Progenitor cell of endocrine pancreas (in vitro differentiated cells): ENCODE results near the gene CCDC149. TPM values are rescaled to one million over a fixed set of nuclear protein-coding genes. Genes with fewer than 3 reads are reported as not detected.

Source experiments
- DNase-seq: peaks from one replicate; pipeline ENCODE4 v3.0.0; 2021; ENCODE audit warnings: low spot score; ENCODE audit not compliant: unreplicated experiment
- H3K27ac Mint-ChIP-seq: 2 replicates; pipeline ENCODE4 v1.8.0; 2021; ENCODE audit warnings: mild to moderate bottlenecking, moderate library complexity, mixed read lengths
- H3K27me3 Mint-ChIP-seq: 2 replicates; pipeline ENCODE4 v1.8.0; 2021; ENCODE audit warnings: mixed read lengths
- H3K36me3 Mint-ChIP-seq: 2 replicates; pipeline ENCODE4 v1.8.0; 2022; ENCODE audit warnings: mixed read lengths; ENCODE audit not compliant: insufficient read depth
- H3K4me1 Mint-ChIP-seq: 2 replicates; pipeline ENCODE4 v1.8.0; 2021; ENCODE audit warnings: low read depth, mixed read lengths
- H3K4me3 Mint-ChIP-seq: 2 replicates; pipeline ENCODE4 v1.8.0; 2021; ENCODE audit warnings: low read depth, mild to moderate bottlenecking, moderate library complexity, mixed read lengths
- H3K9me3 Mint-ChIP-seq: 2 replicates; pipeline ENCODE4 v1.8.0; 2021; ENCODE audit warnings: low read depth, mixed read lengths
- total RNA-seq: library from RNA; stranded (reverse); gene quantifications from 2 replicates; pipeline ENCODE4 v1.2.1, GENCODE V29; 2021
- TF ChIP-seq, protein P1 (sequence below): fragments of 200-600 bp; sonication (generic); IDR thresholded peaks from one replicate; pipeline ENCODE4 v1.5.0; 2021; ENCODE audit warnings: antibody characterized with exemption, mild to moderate bottlenecking; ENCODE audit not compliant: unreplicated experiment

Gene CCDC149
- total RNA-seq, 1 donor from 2014 or later = 13.2 TPM

DNA sequence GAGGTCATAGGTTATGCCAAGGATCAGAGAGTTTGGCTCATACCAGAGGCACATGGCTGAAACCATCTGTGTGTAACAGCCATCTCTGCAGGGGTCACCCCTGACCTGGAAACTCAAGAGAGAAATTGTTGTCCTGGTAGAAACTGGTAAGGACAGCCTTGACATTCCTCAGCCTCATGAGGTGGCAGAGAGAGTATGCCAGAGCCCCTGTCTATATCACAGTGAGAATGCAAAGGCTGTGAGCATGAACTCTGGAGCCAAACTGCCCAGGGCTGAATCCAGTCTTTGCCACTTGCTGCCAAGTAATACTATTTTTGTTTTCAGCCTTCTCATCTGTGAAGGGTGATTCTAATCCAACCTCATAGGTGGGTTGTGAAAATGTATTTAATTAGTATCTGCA, 37.1 kb upstream of the CCDC149 start:
- Mint-ChIP-seq H3K27me3 (peaks cover 5% of the 10 kb centered on the region), H3K27ac (peak overlapping the region; percentile 19), H3K9me3 (peaks cover 4% of the 10 kb centered on the region), H3K4me1 (no peaks in the 10 kb centered on the region), H3K36me3 (no peaks in the 10 kb centered on the region), H3K4me3 (no peak overlapping the region)
- TF ChIP-seq, protein P1, sequence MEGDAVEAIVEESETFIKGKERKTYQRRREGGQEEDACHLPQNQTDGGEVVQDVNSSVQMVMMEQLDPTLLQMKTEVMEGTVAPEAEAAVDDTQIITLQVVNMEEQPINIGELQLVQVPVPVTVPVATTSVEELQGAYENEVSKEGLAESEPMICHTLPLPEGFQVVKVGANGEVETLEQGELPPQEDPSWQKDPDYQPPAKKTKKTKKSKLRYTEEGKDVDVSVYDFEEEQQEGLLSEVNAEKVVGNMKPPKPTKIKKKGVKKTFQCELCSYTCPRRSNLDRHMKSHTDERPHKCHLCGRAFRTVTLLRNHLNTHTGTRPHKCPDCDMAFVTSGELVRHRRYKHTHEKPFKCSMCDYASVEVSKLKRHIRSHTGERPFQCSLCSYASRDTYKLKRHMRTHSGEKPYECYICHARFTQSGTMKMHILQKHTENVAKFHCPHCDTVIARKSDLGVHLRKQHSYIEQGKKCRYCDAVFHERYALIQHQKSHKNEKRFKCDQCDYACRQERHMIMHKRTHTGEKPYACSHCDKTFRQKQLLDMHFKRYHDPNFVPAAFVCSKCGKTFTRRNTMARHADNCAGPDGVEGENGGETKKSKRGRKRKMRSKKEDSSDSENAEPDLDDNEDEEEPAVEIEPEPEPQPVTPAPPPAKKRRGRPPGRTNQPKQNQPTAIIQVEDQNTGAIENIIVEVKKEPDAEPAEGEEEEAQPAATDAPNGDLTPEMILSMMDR = no peak
- DNase-seq = no peak

DNA sequence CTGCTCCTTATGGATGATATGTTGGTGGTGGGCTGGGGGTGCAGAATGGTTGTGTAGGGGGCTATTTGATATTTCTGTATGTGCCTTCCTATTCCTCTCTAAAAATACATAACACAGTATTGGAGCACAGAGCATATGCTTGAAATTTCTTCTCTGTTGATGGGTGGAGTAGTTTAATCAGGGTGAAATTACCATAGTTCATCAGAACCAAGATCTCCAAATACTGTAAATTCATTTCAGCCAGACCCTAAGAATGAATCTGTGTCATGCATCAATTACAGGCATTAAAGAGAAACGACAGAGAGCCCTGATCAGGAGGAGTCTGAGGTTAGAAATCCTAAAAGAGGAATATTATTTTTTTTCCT, 25.1 kb upstream of the CCDC149 start:
- Mint-ChIP-seq H3K27me3 (no peaks in the 10 kb centered on the region), H3K36me3 (no peaks in the 10 kb centered on the region)

DNA sequence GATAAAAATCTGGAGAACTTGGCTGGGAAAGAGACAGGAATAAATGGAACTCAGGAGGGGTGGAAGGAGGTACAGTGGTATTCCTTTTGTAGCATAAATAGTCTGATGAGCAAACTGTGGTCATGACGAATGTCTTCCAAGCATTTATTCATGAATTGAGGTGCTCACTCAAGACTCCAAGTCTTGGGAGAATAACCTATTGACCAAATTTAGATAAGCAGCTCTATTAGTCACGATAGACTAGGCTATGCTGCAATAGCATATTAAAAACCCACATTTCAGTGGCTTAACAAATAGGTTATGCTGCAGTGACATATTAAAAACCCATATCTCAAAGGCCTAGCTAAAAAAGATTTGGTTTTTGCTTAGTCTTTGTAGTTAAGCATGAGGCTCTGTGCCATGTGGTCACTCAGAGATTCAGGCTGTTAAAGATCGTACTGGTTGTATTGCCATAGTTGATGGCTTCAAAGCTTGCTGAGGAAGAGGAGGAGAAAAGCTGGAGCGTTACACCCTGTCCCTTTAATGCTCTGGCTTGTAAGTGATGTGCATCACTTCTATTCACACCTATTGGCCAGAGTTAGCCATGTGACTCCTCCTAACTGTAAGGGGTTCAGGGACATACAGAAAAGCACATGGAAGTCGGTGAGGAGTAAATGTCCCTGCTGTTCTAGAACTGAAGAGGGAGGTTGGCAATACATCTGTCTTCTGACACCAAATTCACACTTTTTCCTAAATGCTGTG, 24.5 kb upstream of the CCDC149 start:
- Mint-ChIP-seq H3K9me3 (peaks cover 41% of the 10 kb centered on the region), H3K4me3 (no peak overlapping the region), H3K4me1 (peaks cover 7% of the 10 kb centered on the region), H3K36me3 (no peaks in the 10 kb centered on the region), H3K27ac (no peak overlapping the region), H3K27me3 (no peaks in the 10 kb centered on the region)
- TF ChIP-seq, protein P1 = no peak
- no peak for DNase-seq

More for the DNA sequence above, 25.1 kb upstream of the CCDC149 start:
- H3K4me3 Mint-ChIP-seq = no peak overlapping the region
- peaks cover 40% of the 10 kb centered on the region for H3K9me3 Mint-ChIP-seq
- H3K4me1 Mint-ChIP-seq = peaks cover 2% of the 10 kb centered on the region
- DNase-seq = no peak
- TF ChIP-seq, protein P1 = no peak
- H3K27ac Mint-ChIP-seq = no peak overlapping the region

DNA sequence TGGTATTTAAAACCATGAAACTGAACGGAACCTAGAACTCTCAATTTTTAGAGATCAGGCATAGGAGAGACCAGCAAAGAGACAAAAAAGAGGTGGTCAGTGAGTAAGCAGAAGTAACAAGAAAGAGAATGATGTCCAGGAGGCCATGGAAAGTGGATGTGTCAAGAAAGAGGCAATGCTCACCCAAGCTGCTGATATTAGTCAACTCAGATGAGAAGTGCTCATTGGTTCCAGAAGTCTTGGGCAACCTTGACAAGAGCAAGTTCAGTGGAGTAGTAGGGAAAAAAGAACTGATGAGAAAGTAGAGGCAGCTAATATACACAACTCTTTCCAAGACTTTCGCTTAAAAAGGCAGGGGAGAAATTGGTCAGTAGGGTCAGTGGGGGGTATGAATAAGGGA, 23.0 kb upstream of the CCDC149 start:
- peaks cover 2% of the 10 kb centered on the region for H3K27me3 Mint-ChIP-seq
- TF ChIP-seq, protein P1 = no peak
- DNase-seq = no peak
- H3K4me1 Mint-ChIP-seq = peaks cover 10% of the 10 kb centered on the region
- no peaks in the 10 kb centered on the region for H3K36me3 Mint-ChIP-seq
- H3K9me3 Mint-ChIP-seq = peaks cover 40% of the 10 kb centered on the region
- H3K27ac Mint-ChIP-seq = no peak overlapping the region
- H3K4me3 Mint-ChIP-seq = no peak overlapping the region

DNA sequence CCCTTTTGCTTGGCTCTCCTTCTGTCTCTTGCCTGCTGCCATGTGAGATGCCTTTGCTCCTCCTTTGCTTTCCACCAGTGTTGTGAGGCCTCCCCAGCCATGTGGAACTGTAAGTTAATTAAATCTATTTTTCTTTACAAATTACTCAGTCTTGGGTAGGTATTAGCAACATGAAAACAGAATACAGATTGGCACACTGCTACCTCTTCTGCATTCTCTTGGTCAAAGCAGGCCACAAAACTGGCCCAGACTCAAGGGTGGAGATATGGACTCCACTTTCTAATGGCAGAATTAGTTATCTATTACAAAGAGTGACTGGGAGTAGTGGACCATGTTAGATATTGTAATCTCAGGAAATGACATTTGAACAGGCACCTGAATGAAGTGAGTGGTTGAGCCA, 21.5 kb upstream of the CCDC149 start:
- H3K9me3 Mint-ChIP-seq = peaks cover 31% of the 10 kb centered on the region
- no peak for DNase-seq
- TF ChIP-seq, protein P1 = no peak

More for the DNA sequence above, 21.5 kb upstream of the CCDC149 start:
- Mint-ChIP-seq H3K27ac (no peak overlapping the region), H3K4me3 (no peak overlapping the region), H3K36me3 (no peaks in the 10 kb centered on the region), H3K27me3 (peaks cover 11% of the 10 kb centered on the region), H3K4me1 (peaks cover 10% of the 10 kb centered on the region)
